OCI-LY7 (cell line): ENCODE measurements around the gene PDZRN3.

Experiments used
- EZH2phosphoT487 ChIP-seq: fragments of 200-600 bp; sonication (generic); IDR thresholded peaks from 2 replicates; pipeline ENCODE4 v1.6.1; 2018; ENCODE audit warnings: low read depth, borderline replicate concordance, mild to moderate bottlenecking, mixed run types, antibody characterized with exemption, low read length, moderate library complexity, mixed read lengths
- TF ChIP-seq, protein P1 (sequence below): fragments of 200-600 bp; sonication (generic); conservative IDR thresholded peaks from 2 replicates; pipeline ENCODE4 v1.5.1; 2014; ENCODE audit warnings: mild to moderate bottlenecking, antibody characterized with exemption, low read length, moderate library complexity, mixed read lengths

DNA sequence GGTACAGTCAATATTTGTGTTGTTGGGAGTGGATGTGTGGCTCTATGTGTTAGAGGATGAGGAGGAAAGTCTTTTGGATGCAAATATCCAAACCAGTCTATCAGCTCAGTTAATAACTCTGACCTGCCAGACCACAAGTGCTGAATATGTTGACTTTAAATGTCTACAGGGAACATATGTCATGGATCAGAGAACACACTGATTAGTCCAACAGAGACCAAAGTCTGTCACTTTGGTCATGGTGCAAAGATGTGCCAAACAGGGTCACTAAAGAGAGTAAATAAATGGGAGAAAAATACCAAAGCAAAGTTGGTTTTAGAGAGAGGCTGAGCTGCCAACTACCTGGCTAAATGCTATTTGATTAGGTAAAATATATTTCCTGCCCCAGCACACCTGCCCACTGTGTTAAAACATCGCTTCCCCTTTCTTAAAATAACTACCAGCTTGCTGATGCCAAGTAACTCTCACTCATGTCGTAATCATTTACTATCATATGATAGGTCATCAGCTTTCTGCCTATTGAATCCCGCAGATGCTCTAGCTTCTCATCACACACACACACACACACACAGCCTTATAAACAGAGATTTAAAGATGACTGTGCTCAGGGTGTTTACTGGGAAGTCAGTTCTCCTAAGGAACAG is 173.3 kb downstream of the PDZRN3 start:
- TF ChIP-seq EZH2phosphoT487, result no peak
- TF ChIP-seq, protein P1, sequence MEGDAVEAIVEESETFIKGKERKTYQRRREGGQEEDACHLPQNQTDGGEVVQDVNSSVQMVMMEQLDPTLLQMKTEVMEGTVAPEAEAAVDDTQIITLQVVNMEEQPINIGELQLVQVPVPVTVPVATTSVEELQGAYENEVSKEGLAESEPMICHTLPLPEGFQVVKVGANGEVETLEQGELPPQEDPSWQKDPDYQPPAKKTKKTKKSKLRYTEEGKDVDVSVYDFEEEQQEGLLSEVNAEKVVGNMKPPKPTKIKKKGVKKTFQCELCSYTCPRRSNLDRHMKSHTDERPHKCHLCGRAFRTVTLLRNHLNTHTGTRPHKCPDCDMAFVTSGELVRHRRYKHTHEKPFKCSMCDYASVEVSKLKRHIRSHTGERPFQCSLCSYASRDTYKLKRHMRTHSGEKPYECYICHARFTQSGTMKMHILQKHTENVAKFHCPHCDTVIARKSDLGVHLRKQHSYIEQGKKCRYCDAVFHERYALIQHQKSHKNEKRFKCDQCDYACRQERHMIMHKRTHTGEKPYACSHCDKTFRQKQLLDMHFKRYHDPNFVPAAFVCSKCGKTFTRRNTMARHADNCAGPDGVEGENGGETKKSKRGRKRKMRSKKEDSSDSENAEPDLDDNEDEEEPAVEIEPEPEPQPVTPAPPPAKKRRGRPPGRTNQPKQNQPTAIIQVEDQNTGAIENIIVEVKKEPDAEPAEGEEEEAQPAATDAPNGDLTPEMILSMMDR, result no peak
